BLaER1 (cell line): ENCODE measurements around the gene NTRK2.

Source experiments
- H3K27ac ChIP-seq: shearing (Covaris generic); formaldehyde crosslinking; 2 replicates; pipeline ENCODE4 v1.8.1; 2022
- H3K27me3 ChIP-seq: shearing (Covaris generic); formaldehyde crosslinking; 2 replicates; pipeline ENCODE4 v1.8.1; 2022
- H3K36me3 ChIP-seq: shearing (Covaris generic); formaldehyde crosslinking; 2 replicates; pipeline ENCODE4 v1.8.1; 2022
- H3K4me1 ChIP-seq: shearing (Covaris generic); formaldehyde crosslinking; 2 replicates; pipeline ENCODE4 v1.8.1; 2022
- H3K4me2 ChIP-seq: shearing (Covaris generic); formaldehyde crosslinking; 2 replicates; pipeline ENCODE4 v1.8.1; 2022
- H3K4me3 ChIP-seq: shearing (Covaris generic); formaldehyde crosslinking; 2 replicates; pipeline ENCODE4 v1.8.1; 2022
- H3K9ac ChIP-seq: shearing (Covaris generic); formaldehyde crosslinking; 2 replicates; pipeline ENCODE4 v1.8.1; 2022
- H3K9me3 ChIP-seq: shearing (Covaris generic); formaldehyde crosslinking; 2 replicates; pipeline ENCODE4 v1.8.1; 2022
- H4K20me1 ChIP-seq: shearing (Covaris generic); formaldehyde crosslinking; 2 replicates; pipeline ENCODE4 v1.8.1; 2022
- Cebpa-rat ChIP-seq: shearing (Covaris generic); IDR thresholded peaks from 2 replicates; pipeline ENCODE4 v1.8.1; 2022

The NTRK2 gene

GRCh38 chr9:84722388-84722989, 53.0 kb downstream of the NTRK2 start:
- H3K4me1 ChIP-seq = no peaks in the 10 kb centered on the region
- no peak overlapping the region for H3K4me2 ChIP-seq
- no peaks in the 10 kb centered on the region for H3K36me3 ChIP-seq
- H3K27ac ChIP-seq = no peak overlapping the region
- H3K9me3 ChIP-seq = no peaks in the 10 kb centered on the region
- no peaks in the 10 kb centered on the region for H4K20me1 ChIP-seq
- H3K4me3 ChIP-seq = no peak overlapping the region
- no peak overlapping the region for H3K9ac ChIP-seq
- no peak for TF ChIP-seq Cebpa-rat
- H3K27me3 ChIP-seq = no peaks in the 10 kb centered on the region

DNA sequence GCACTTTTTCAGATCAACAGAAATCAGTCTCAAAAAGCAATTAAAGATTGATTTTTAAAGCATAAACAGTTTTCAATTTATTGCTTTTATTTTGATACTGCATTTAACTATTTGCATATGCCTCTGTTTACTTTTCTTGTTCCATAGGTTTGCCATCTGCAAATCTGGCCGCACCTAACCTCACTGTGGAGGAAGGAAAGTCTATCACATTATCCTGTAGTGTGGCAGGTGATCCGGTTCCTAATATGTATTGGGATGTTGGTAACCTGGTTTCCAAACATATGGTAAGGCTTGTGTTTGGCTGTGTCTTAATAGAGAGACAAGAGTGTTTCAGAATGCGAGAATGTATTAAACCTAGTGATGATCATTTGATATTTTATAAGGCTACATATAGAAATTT, 53.9 kb downstream of the NTRK2 start:
- no peak overlapping the region for H3K9ac ChIP-seq
- no peak overlapping the region for H3K4me3 ChIP-seq
- no peak for TF ChIP-seq Cebpa-rat
- no peaks in the 10 kb centered on the region for H3K9me3 ChIP-seq
- no peak overlapping the region for H3K27ac ChIP-seq
- no peaks in the 10 kb centered on the region for H3K27me3 ChIP-seq
- H3K4me2 ChIP-seq = no peak overlapping the region
- no peaks in the 10 kb centered on the region for H3K4me1 ChIP-seq
- H4K20me1 ChIP-seq = no peaks in the 10 kb centered on the region
- no peaks in the 10 kb centered on the region for H3K36me3 ChIP-seq

DNA sequence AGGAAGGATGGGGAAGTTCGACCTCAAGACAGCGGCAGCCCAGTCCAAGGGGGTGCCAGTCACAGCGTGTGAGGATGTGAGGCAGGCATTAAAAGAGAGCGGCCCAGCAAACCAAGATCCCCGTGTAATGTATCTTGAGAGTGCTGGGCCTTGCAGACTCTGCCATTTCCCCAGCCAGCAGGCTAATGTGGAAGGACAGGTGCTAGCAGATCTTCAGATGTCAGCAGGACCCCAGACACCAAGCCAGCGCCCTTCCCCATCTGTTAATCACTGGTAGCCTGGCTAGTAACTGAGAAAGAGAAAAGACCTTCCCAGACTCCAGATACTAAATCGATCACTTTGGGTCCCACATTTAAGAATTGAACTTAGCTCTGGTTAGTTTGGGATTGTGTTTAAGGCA, 62.2 kb downstream of the NTRK2 start:
- H3K27me3 ChIP-seq = no peaks in the 10 kb centered on the region
- no peaks in the 10 kb centered on the region for H3K4me1 ChIP-seq
- no peak for TF ChIP-seq Cebpa-rat
- no peaks in the 10 kb centered on the region for H3K9me3 ChIP-seq
- H3K27ac ChIP-seq = no peak overlapping the region
- H4K20me1 ChIP-seq = no peaks in the 10 kb centered on the region
- H3K4me3 ChIP-seq = no peak overlapping the region
- H3K36me3 ChIP-seq = no peaks in the 10 kb centered on the region
- no peak overlapping the region for H3K9ac ChIP-seq
- H3K4me2 ChIP-seq = no peak overlapping the region

DNA sequence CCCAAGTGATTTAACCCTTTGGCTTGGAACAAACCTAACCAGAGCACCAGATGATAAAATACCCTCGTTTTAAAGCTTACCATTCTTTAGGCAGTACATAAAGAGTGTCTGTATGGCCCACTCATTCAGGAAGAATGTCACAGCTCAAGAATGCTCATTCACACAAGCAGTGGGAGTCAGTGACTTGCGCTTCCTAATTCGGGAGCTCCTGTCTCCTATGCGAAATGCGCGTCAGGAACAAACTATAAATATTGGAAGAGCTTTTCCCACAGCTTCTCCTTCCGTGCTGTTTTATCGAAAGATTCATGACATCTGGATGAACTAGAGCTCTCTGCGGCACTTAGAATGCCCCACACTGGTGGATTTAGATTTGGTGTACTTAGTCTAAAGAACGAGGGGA, 66.6 kb downstream of the NTRK2 start:
- H3K4me1 ChIP-seq = no peaks in the 10 kb centered on the region
- no peak overlapping the region for H3K27ac ChIP-seq
- TF ChIP-seq Cebpa-rat = no peak
- no peaks in the 10 kb centered on the region for H4K20me1 ChIP-seq
- no peaks in the 10 kb centered on the region for H3K27me3 ChIP-seq
- H3K9ac ChIP-seq = no peak overlapping the region
- no peaks in the 10 kb centered on the region for H3K9me3 ChIP-seq
- no peaks in the 10 kb centered on the region for H3K36me3 ChIP-seq
- H3K4me2 ChIP-seq = no peak overlapping the region
- H3K4me3 ChIP-seq = no peak overlapping the region

- H3K4me1 ChIP-seq = no peaks in the 10 kb centered on the region
- no peaks in the 10 kb centered on the region for H4K20me1 ChIP-seq
- no peak for TF ChIP-seq Cebpa-rat
Observed at GRCh38 chr9:84736536-84736935, 67.0 kb downstream of the NTRK2 start.

GRCh38 chr9:84738353-84738752, 68.8 kb downstream of the NTRK2 start:
- no peak for TF ChIP-seq Cebpa-rat
- Histone ChIP-seq H3K27me3 (no peaks in the 10 kb centered on the region), H3K4me2 (no peak overlapping the region), H3K4me1 (no peaks in the 10 kb centered on the region), H3K9ac (no peak overlapping the region), H4K20me1 (no peaks in the 10 kb centered on the region), H3K4me3 (no peak overlapping the region), H3K9me3 (no peaks in the 10 kb centered on the region), H3K36me3 (no peaks in the 10 kb centered on the region), H3K27ac (no peak overlapping the region)

More at GRCh38 chr9:84736536-84736935, 67.0 kb downstream of the NTRK2 start:
- H3K9me3 ChIP-seq = no peaks in the 10 kb centered on the region
- H3K36me3 ChIP-seq = no peaks in the 10 kb centered on the region
- H3K27ac ChIP-seq = no peak overlapping the region
- H3K4me3 ChIP-seq = no peak overlapping the region
- no peaks in the 10 kb centered on the region for H3K27me3 ChIP-seq
- H3K9ac ChIP-seq = no peak overlapping the region
- H3K4me2 ChIP-seq = no peak overlapping the region

GRCh38 chr9:84742261-84742660, 72.7 kb downstream of the NTRK2 start:
- no peak for TF ChIP-seq Cebpa-rat
- H3K27me3 ChIP-seq = no peaks in the 10 kb centered on the region
- H4K20me1 ChIP-seq = no peaks in the 10 kb centered on the region
- no peak overlapping the region for H3K27ac ChIP-seq
- no peak overlapping the region for H3K4me2 ChIP-seq
- H3K36me3 ChIP-seq = no peaks in the 10 kb centered on the region
- no peaks in the 10 kb centered on the region for H3K9me3 ChIP-seq
- no peak overlapping the region for H3K9ac ChIP-seq
- no peak overlapping the region for H3K4me3 ChIP-seq
- no peaks in the 10 kb centered on the region for H3K4me1 ChIP-seq

DNA sequence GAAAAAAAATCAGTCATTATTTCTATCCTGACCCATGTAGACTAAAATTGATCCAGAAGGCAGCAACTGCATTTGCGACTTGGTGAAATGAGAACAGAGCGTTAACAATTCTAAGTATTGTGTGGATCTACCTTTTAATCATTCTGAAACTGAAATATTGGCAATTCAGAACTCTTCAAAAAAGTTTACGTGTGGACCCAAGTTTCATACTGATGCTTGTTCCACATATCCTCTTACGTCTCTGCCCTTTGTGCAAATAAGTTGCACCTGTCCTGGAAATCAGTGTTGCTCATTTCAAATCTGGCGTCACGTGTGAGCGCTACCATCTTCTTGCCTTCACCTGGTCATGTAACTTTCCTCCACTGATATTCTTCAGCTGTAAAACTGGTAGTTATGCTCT, 74.7 kb downstream of the NTRK2 start:
- no peak overlapping the region for H3K27ac ChIP-seq
- no peaks in the 10 kb centered on the region for H3K9me3 ChIP-seq
- peaks cover 16% of the 10 kb centered on the region for H3K4me1 ChIP-seq
- no peak overlapping the region for H3K9ac ChIP-seq
- H3K36me3 ChIP-seq = no peaks in the 10 kb centered on the region
- H3K4me3 ChIP-seq = no peak overlapping the region
- TF ChIP-seq Cebpa-rat = no peak
- H3K27me3 ChIP-seq = no peaks in the 10 kb centered on the region
- no peak overlapping the region for H3K4me2 ChIP-seq
- no peaks in the 10 kb centered on the region for H4K20me1 ChIP-seq

GRCh38 chr9:84744726-84745125, 75.2 kb downstream of the NTRK2 start:
- no peak overlapping the region for H3K4me2 ChIP-seq
- no peak for TF ChIP-seq Cebpa-rat

GRCh38 chr9:84748112-84748511, 78.6 kb downstream of the NTRK2 start:
- no peak for TF ChIP-seq Cebpa-rat
- Histone ChIP-seq H3K4me1 (peaks cover 28% of the 10 kb centered on the region), H3K27me3 (no peaks in the 10 kb centered on the region), H3K9me3 (no peaks in the 10 kb centered on the region), H3K36me3 (no peaks in the 10 kb centered on the region), H3K4me3 (no peak overlapping the region), H3K27ac (no peak overlapping the region), H3K4me2 (peak overlapping the region; percentile 66), H3K9ac (no peak overlapping the region), H4K20me1 (no peaks in the 10 kb centered on the region)

More at GRCh38 chr9:84744726-84745125, 75.2 kb downstream of the NTRK2 start:
- Histone ChIP-seq H3K9ac (no peak overlapping the region), H3K36me3 (no peaks in the 10 kb centered on the region), H3K4me1 (peaks cover 16% of the 10 kb centered on the region), H4K20me1 (no peaks in the 10 kb centered on the region), H3K27me3 (no peaks in the 10 kb centered on the region), H3K9me3 (no peaks in the 10 kb centered on the region), H3K27ac (no peak overlapping the region), H3K4me3 (no peak overlapping the region)
